Transverse colon (tissue), 4 donors: ENCODE results near the gene SNRPD2.

ENCODE experiments used
- CTCF ChIP-seq, 5 experiments: fragments of 200-600 bp in 3 of 5; fragments of 450-650 bp in 2 of 5; sonication (generic) in 3 of 5; IDR thresholded peaks; 1 replicate in 2 of 5; 2 replicates in 3 of 5; pipeline ENCODE4 v1.5.1; 2016 to 2017; ENCODE audit warnings: antibody characterized with exemption in 5 of 5, inconsistent platforms in 3 of 5, mild to moderate bottlenecking in 2 of 5, moderate library complexity in 1 of 5
- POLR2A ChIP-seq: fragments of 450-650 bp; IDR thresholded peaks from one replicate; pipeline ENCODE4 v1.6.1; 2016; ENCODE audit warnings: antibody characterized with exemption, mild to moderate bottlenecking, moderate library complexity
- POLR2AphosphoS5 ChIP-seq, 3 donors: sonication (generic); formaldehyde crosslinking; IDR thresholded peaks; one replicate each; pipeline ENCODE4 v1.6.1; 2016; ENCODE audit warnings: antibody characterized with exemption in 3 of 3

- TF ChIP-seq CTCF (IDR thresholded peaks at IDR 0.05): no peak
- TF ChIP-seq POLR2AphosphoS5 (IDR thresholded peaks at IDR 0.05): no peak
- no peak for TF ChIP-seq POLR2A
These were observed 38.1 kb downstream of the SNRPD2 start for GRCh38 chr19:45653634-45654033.
